GM23248 (cell line): ENCODE data around the gene HCN2.

ENCODE experiments used
- EZH2 ChIP-seq: fragments of 200-600 bp; sonication (generic); IDR thresholded peaks from 2 replicates; pipeline ENCODE4 v1.6.1; 2018; ENCODE audit warnings: antibody characterized with exemption, mild to moderate bottlenecking; ENCODE audit not compliant: insufficient read depth, poor library complexity, severe bottlenecking
- EZH2phosphoT487 ChIP-seq: fragments of 200-600 bp; sonication (generic); IDR thresholded peaks from 2 replicates; pipeline ENCODE4 v1.6.1; 2018; ENCODE audit warnings: antibody characterized with exemption, moderate library complexity, mild to moderate bottlenecking, low read depth; ENCODE audit not compliant: insufficient read depth

- TF ChIP-seq EZH2phosphoT487 (no peak), EZH2 (no peak)
These were observed 29.8 kb downstream of the HCN2 start for GRCh38 chr19:619286-620002.
